ENCODE measurements around the gene MEIG1.

GRCh38 chr10:14945108-14945507 is 14.1 kb upstream of the MEIG1 start:
- no peak for TF ChIP-seq ZNF274 (IDR thresholded peaks at IDR 0.05; ENCODE audit: borderline replicate concordance, extremely low read depth, low read length)
- no peak for TF ChIP-seq CTCF (IDR thresholded peaks at IDR 0.05; ENCODE audit: control extremely low read depth in 1 of 3, insufficient read depth in 1 of 3, low read depth in 1 of 3, low read length in 3 of 3)

Measured in H1 (cell line).